ENCODE results near the gene PIP5KL1. TPM values are rescaled to one million over a fixed set of nuclear protein-coding genes. Genes with fewer than 3 reads are reported as not detected.

The PIP5KL1 gene
- total RNA-seq, 1 experiment from 2014 or later, result 5.1 TPM

GRCh38 chr9:127960410-127961154 lies 30.0 kb upstream of the PIP5KL1 start:
- DNase-seq (no peak), ATAC-seq (no peak)
- no peak for TF ChIP-seq EZH2phosphoT487 (IDR thresholded peaks at IDR 0.05; ENCODE audit: borderline replicate concordance, low read length)
- TF ChIP-seq EZH2 (IDR thresholded peaks at IDR 0.05; ENCODE audit: low read length, unreplicated experiment), result no peak
- no peak for TF ChIP-seq CTCF (conservative IDR thresholded peaks at IDR 0.05; ENCODE audit: low read depth, low read length)
- Histone ChIP-seq H3K27ac (ENCODE audit: low read length) (no peak overlapping the region), H3K36me3 (ENCODE audit: low read depth, low read length) (peaks cover 3% of the 10 kb centered on the region; the same call in 1 of the 2 replicates), H3K79me2 (ENCODE audit: low read length) (peaks cover 67% of the 10 kb centered on the region), H4K20me1 (ENCODE audit: low read length) (no peaks in the 10 kb centered on the region), H3K4me1 (ENCODE audit: insufficient read depth, low read length) (peaks cover 13% of the 10 kb centered on the region), H2AFZ (ENCODE audit: low read length) (no peak overlapping the region), H3K9me2 (replicated peaks; ENCODE audit: low read length) (no peaks in the 10 kb centered on the region), H3F3A (ENCODE audit: low read length, unreplicated experiment) (no peaks in the 10 kb centered on the region), H3K4me2 (ENCODE audit: low read length) (no peak overlapping the region), H3K4me3 (ENCODE audit: low read length) (no peak overlapping the region), H3K27me3 (ENCODE audit: low read length) (no peaks in the 10 kb centered on the region), H3K9ac (ENCODE audit: low read length) (no peak overlapping the region), H3K9me3 (ENCODE audit: low read length) (no peaks in the 10 kb centered on the region)
- intact Hi-C loops (cut with micrococcal nuclease), result no loop called here
- BruUV-seq (replicated peaks), result no TSS peak
- POLR2A ChIA-PET (ENCODE audit: unreplicated experiment), result no interaction called here
- CTCF ChIA-PET, result interaction anchor here (0.6 kb wide), 1 partner anchor 88 kb away, joined by 8 read pairs; no protein-coding TSS in a partner anchor

- no peaks in the 10 kb centered on the region for H4K20me1 ChIP-seq (ENCODE audit: low read length)
- ChIA-PET CTCF (interaction anchor here (0.6 kb wide), 1 partner anchor 89 kb away, joined by 8 read pairs; no protein-coding TSS in a partner anchor), POLR2A (ENCODE audit: unreplicated experiment) (no interaction called here)
- no peaks in the 10 kb centered on the region for H3F3A ChIP-seq (ENCODE audit: low read length, unreplicated experiment)
- intact Hi-C loops (cut with micrococcal nuclease), result loop anchor here (5.0 kb wide), 1 partner anchor 77 kb away; no protein-coding TSS in a partner anchor
- H3K4me2 ChIP-seq (ENCODE audit: low read length), result no peak overlapping the region
- peaks cover 64% of the 10 kb centered on the region for H3K79me2 ChIP-seq (ENCODE audit: low read length)
- H3K9me2 ChIP-seq (replicated peaks; ENCODE audit: low read length), result no peaks in the 10 kb centered on the region
- TF ChIP-seq EZH2 (IDR thresholded peaks at IDR 0.05; ENCODE audit: low read length, unreplicated experiment), result no peak
- TF ChIP-seq EZH2phosphoT487 (IDR thresholded peaks at IDR 0.05; ENCODE audit: borderline replicate concordance, low read length), result no peak
- TF ChIP-seq CTCF (conservative IDR thresholded peaks at IDR 0.05; ENCODE audit: low read depth, low read length), result no peak
- no peak overlapping the region for H3K9ac ChIP-seq (ENCODE audit: low read length)
- H3K36me3 ChIP-seq (ENCODE audit: low read depth, low read length), result peaks cover 3% of the 10 kb centered on the region; the same call in 1 of the 2 replicates
- no peaks in the 10 kb centered on the region for H3K27me3 ChIP-seq (ENCODE audit: low read length)
- BruUV-seq (replicated peaks), result no TSS peak
- H3K27ac ChIP-seq (ENCODE audit: low read length), result no peak overlapping the region
- H2AFZ ChIP-seq (ENCODE audit: low read length), result no peak overlapping the region
- DNase-seq (no peak), ATAC-seq (no peak)
- H3K4me3 ChIP-seq (ENCODE audit: low read length), result no peak overlapping the region
- H3K9me3 ChIP-seq (ENCODE audit: low read length), result no peaks in the 10 kb centered on the region
- H3K4me1 ChIP-seq (ENCODE audit: insufficient read depth, low read length), result peaks cover 11% of the 10 kb centered on the region
Measured at GRCh38 chr9:127959841-127960409, 29.3 kb upstream of the PIP5KL1 start.

- CTCF ChIA-PET, result no interaction called here
- no peaks in the 10 kb centered on the region for H3K9me3 ChIP-seq (ENCODE audit: low read length)
- H2AFZ ChIP-seq (ENCODE audit: low read length), result no peak overlapping the region
- no peak overlapping the region for H3K9ac ChIP-seq (ENCODE audit: low read length)
- H4K20me1 ChIP-seq (ENCODE audit: low read length), result no peaks in the 10 kb centered on the region
- peaks cover 3% of the 10 kb centered on the region; the same call in 1 of the 2 replicates for H3K36me3 ChIP-seq (ENCODE audit: low read depth, low read length)
- no peaks in the 10 kb centered on the region for H3F3A ChIP-seq (ENCODE audit: low read length, unreplicated experiment)
- H3K9me2 ChIP-seq (replicated peaks; ENCODE audit: low read length), result no peaks in the 10 kb centered on the region
- TF ChIP-seq EZH2 (IDR thresholded peaks at IDR 0.05; ENCODE audit: low read length, unreplicated experiment) (no peak), CTCF (conservative IDR thresholded peaks at IDR 0.05; ENCODE audit: low read depth, low read length) (no peak), EZH2phosphoT487 (IDR thresholded peaks at IDR 0.05; ENCODE audit: borderline replicate concordance, low read length) (no peak)
- intact Hi-C loops (cut with micrococcal nuclease), result loop anchor here (5.0 kb wide), 1 partner anchor 78 kb away; no protein-coding TSS in a partner anchor
- BruUV-seq (replicated peaks), result no TSS peak
- POLR2A ChIA-PET (ENCODE audit: unreplicated experiment), result no interaction called here
- peaks cover 66% of the 10 kb centered on the region for H3K79me2 ChIP-seq (ENCODE audit: low read length)
- ATAC-seq (no peak), DNase-seq (no peak)
- no peak overlapping the region for H3K27ac ChIP-seq (ENCODE audit: low read length)
- no peaks in the 10 kb centered on the region for H3K27me3 ChIP-seq (ENCODE audit: low read length)
- H3K4me3 ChIP-seq (ENCODE audit: low read length), result no peak overlapping the region
- peaks cover 15% of the 10 kb centered on the region for H3K4me1 ChIP-seq (ENCODE audit: insufficient read depth, low read length)
- H3K4me2 ChIP-seq (ENCODE audit: low read length), result no peak overlapping the region
Measured at GRCh38 chr9:127959398-127959797, 28.8 kb upstream of the PIP5KL1 start.
